Sigmoid colon (tissue), 7 donors: ENCODE data around the gene BACE1-AS. TPM values are rescaled to one million over a fixed set of nuclear protein-coding genes. Genes with fewer than 3 reads are reported as not detected.
"Not testable (repeated sequence)": the region's sequence is repeated elsewhere in the genome, so short reads cannot be mapped to it uniquely, and the experiment has no call there.

Experiments
- DNase-seq: peaks from one replicate; pipeline ENCODE4 v3.0.0-alpha.2; 2019
- H3K27ac ChIP-seq, 4 donors: fragments of 200-600 bp; sonication (generic); one replicate each; pipeline ENCODE4 v1.5.1; 2016 to 2019; ENCODE audit warnings: mild to moderate bottlenecking in 1 of 4
- H3K27me3 ChIP-seq, 3 donors: fragments of 200-600 bp; sonication (generic); one replicate each; pipeline ENCODE4 v1.5.1; 2019; ENCODE audit warnings: mild to moderate bottlenecking in 1 of 3
- H3K36me3 ChIP-seq, 4 donors: fragments of 200-600 bp; sonication (generic); one replicate each; pipeline ENCODE4 v1.5.1; 2016 to 2019
- H3K4me1 ChIP-seq, 4 donors: fragments of 200-600 bp; sonication (generic); one replicate each; pipeline ENCODE4 v1.5.1; 2017 to 2019
- H3K4me3 ChIP-seq, 4 donors: fragments of 200-600 bp; sonication (generic); one replicate each; pipeline ENCODE4 v1.5.1; 2017 to 2019; ENCODE audit warnings: mild to moderate bottlenecking in 2 of 4, moderate library complexity in 1 of 4
- H3K9me3 ChIP-seq, 4 donors: fragments of 200-600 bp in 3 of 4; sonication (generic) in 3 of 4; one replicate each; pipeline versions ENCODE4 v1.5.1 to v1.6.1; 2013 to 2019
- CTCF ChIP-seq, 4 experiments: fragments of 450-650 bp in 3 of 4; fragments of 200-600 bp in 1 of 4; IDR thresholded peaks; one replicate each; pipeline ENCODE4 v1.5.1; 2016 to 2019; ENCODE audit warnings: antibody characterized with exemption in 4 of 4, mild to moderate bottlenecking in 3 of 4, moderate library complexity in 2 of 4
- EP300 ChIP-seq, 4 donors: sonication (generic); formaldehyde crosslinking; IDR thresholded peaks; one replicate each; pipeline ENCODE4 v1.6.1; 2017; ENCODE audit warnings: antibody characterized with exemption in 4 of 4
- POLR2A ChIP-seq, 2 donors: fragments of 450-650 bp; IDR thresholded peaks; one replicate each; pipeline ENCODE4 v1.6.1; 2016; ENCODE audit warnings: antibody characterized with exemption in 2 of 2, mild to moderate bottlenecking in 2 of 2, moderate library complexity in 2 of 2
- POLR2AphosphoS5 ChIP-seq, 4 donors: sonication (generic); formaldehyde crosslinking; IDR thresholded peaks; one replicate each; pipeline ENCODE4 v1.6.1; 2017; ENCODE audit warnings: antibody characterized with exemption in 4 of 4
- WGBS, 2 donors: extraction: QIAGEN DNeasy Blood & Tissue Kit; methylation state at CpG; one replicate each; pipeline ENCODE4 v1.1.7; 2013; 5-methylcytosine and 5-hydroxymethylcytosine counted together
- intact Hi-C: fragments of 100-400 bp; cut with DNase I; formaldehyde crosslinking; loops from one replicate; pipeline ENCODE4 v1.15.1; 2023
- polyA plus RNA-seq, 3 donors: library from polyadenylated mRNA; stranded (reverse); fragments of 200-250 nt; gene quantifications; one replicate each; pipeline ENCODE4 v1.2.3, GENCODE V29; 2013
- total RNA-seq, 4 donors: library from RNA; depleted of rRNA; stranded (reverse); fragments of >200 nt; gene quantifications; one replicate each; pipeline ENCODE4 v1.1.0, GENCODE V29; 2016
- donor health status: healthy with polysubstance abuse.
- donor health status: Bipolar disorder and iron deficiency.
- donor health status: healthy.

The BACE1-AS gene
- total and polyA plus RNA-seq, 7 donors = 0.69 to 11.6 (median 5.6) TPM

DNA sequence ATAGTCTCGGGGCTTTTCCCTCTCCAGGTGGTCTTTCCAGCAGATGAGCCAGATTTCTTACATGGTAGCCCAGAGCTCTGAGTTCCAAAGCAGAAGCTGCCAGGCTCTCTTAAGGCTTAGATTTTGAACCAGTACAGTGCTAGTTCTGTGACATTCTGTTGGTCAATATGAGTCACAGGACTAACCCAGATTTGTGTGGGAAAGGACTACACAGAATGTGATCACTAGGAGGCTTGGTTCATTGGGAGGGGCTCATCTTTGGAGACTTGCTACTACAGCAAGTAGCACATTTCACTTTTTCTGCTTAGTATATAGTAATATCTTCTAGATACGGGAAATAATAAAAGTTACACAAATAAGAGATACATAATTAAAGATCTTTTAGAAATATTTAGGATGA lies 34.6 kb upstream of the BACE1-AS start:
- H3K9me3 ChIP-seq = no peaks in the 10 kb centered on the region
- no peak overlapping the region for H3K27ac ChIP-seq
- no peaks in the 10 kb centered on the region for H3K27me3 ChIP-seq
- TF ChIP-seq POLR2A (IDR thresholded peaks at IDR 0.05) (no peak), CTCF (IDR thresholded peaks at IDR 0.05) (no peak), POLR2AphosphoS5 (IDR thresholded peaks at IDR 0.05) (no peak), EP300 (IDR thresholded peaks at IDR 0.05) (no peak)
- 46 to 76% methylated on average over 2 of the region's 2 CpGs for WGBS, 2 donors
- DNase-seq = no peak
- H3K36me3 ChIP-seq = peaks cover 0 to 52% (median 11%) of the 10 kb centered on the region in 4 donors
- H3K4me3 ChIP-seq = no peak overlapping the region
- H3K4me1 ChIP-seq = no peaks in the 10 kb centered on the region
- intact Hi-C loops = no loop called here

DNA sequence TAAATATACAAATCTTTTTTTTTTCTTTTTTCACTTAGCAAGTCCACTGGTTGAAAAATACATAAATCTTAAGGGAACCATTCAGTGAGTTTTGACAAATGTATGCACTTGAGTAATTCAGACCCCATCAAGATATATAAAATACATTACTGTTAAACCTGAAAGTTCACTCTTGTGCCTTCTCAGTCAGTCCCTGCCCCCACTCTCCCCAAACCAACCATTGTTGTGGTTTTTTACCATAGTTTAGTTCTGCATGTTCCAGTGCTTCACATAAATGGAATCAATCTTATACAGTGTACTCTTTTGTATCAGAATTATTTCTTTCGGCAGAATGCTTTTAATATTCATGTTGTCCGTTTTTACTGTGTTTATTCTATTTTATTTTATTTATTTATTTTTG lies 32.6 kb upstream of the BACE1-AS start:
- H3K9me3 ChIP-seq = no peaks in the 10 kb centered on the region
- intact Hi-C loops = no loop called here
- TF ChIP-seq POLR2A (IDR thresholded peaks at IDR 0.05) = no peak
- no peak for TF ChIP-seq CTCF (IDR thresholded peaks at IDR 0.05)
- no peak for TF ChIP-seq POLR2AphosphoS5 (IDR thresholded peaks at IDR 0.05)
- TF ChIP-seq EP300 (IDR thresholded peaks at IDR 0.05) = no peak

GRCh38 chr11:117259417-117259816 lies 31.7 kb upstream of the BACE1-AS start:
- DNase-seq = no peak
- intact Hi-C loops = no loop called here
- no peaks in the 10 kb centered on the region for H3K9me3 ChIP-seq
- H3K27me3 ChIP-seq = no peaks in the 10 kb centered on the region
- WGBS, 2 donors = 76 to 78% methylated on average over 1 of the region's 1 CpG
- H3K4me3 ChIP-seq = no peak overlapping the region
- no peaks in the 10 kb centered on the region for H3K4me1 ChIP-seq
- no peak for TF ChIP-seq EP300 (IDR thresholded peaks at IDR 0.05)
- no peak for TF ChIP-seq CTCF (IDR thresholded peaks at IDR 0.05)
- TF ChIP-seq POLR2A (IDR thresholded peaks at IDR 0.05) = no peak
- TF ChIP-seq POLR2AphosphoS5 (IDR thresholded peaks at IDR 0.05) = no peak
- no peak overlapping the region for H3K27ac ChIP-seq
- peaks cover 0 to 53% (median 7%) of the 10 kb centered on the region in 4 donors for H3K36me3 ChIP-seq

More for the DNA sequence above, 32.6 kb upstream of the BACE1-AS start:
- Histone ChIP-seq H3K27me3 (no peaks in the 10 kb centered on the region), H3K4me3 (no peak overlapping the region), H3K27ac (no peak overlapping the region), H3K36me3 (peaks cover 0 to 55% (median 11%) of the 10 kb centered on the region in 4 donors), H3K4me1 (no peaks in the 10 kb centered on the region)
- no peak for DNase-seq
- WGBS, 2 donors = 85 to 88% methylated on average over 2 of the region's 2 CpGs

DNA sequence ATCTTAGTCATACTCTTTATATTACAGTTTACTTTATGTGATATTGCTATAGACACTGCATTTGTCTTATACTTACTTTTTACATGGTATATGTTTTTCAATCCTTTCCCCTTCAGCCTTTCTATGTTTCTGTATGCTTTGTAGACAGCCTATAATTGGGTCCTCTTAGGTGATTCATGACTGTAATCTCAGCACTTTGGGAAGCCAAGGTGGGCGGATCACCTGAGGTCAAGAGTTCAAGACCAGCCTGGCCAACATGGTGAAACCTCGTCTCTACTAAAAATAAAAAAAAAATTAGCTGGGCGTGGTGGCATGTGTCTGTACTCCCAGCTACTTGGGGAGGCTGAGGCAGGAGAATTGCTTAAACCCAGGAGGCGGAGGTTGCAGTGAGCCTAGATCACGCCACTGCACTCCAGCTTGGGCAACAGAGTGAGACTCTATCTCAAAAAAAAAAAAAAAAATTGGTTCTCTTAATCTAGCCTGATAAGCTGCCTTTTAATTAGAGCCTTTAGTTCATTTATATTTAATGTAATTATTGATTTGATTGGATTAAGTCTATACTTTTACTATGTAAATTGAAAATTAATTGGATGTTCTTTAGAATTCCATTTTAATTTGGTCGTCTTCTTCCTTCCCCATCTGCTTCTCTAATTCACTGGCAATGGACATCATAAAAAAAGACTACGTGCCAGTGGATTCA lies 26.4 kb upstream of the BACE1-AS start:
- H3K36me3 ChIP-seq = peaks cover 0 to 54% (median 11%) of the 10 kb centered on the region in 4 donors
- H3K27me3 ChIP-seq, H3K4me1 ChIP-seq, H3K9me3 ChIP-seq, H3K4me3 ChIP-seq, DNase-seq, intact Hi-C loops, H3K27ac ChIP-seq: not testable (repeated sequence)
- WGBS, 2 donors = 90 to 93% methylated on average over 7 of the region's 7 CpGs

- Histone ChIP-seq H3K27ac (no peak overlapping the region), H3K9me3 (no peaks in the 10 kb centered on the region), H3K4me1 (no peaks in the 10 kb centered on the region), H3K36me3 (peaks cover 0 to 53% (median 11%) of the 10 kb centered on the region in 4 donors), H3K4me3 (no peak overlapping the region), H3K27me3 (no peaks in the 10 kb centered on the region)
- intact Hi-C loops = no loop called here
- no peak for DNase-seq
- TF ChIP-seq POLR2A (IDR thresholded peaks at IDR 0.05) (no peak), EP300 (IDR thresholded peaks at IDR 0.05) (no peak), POLR2AphosphoS5 (IDR thresholded peaks at IDR 0.05) (no peak)
- 80 to 90% methylated on average over 2 of the region's 2 CpGs for WGBS, 2 donors
Observed at GRCh38 chr11:117265745-117266144, 25.4 kb upstream of the BACE1-AS start.

DNA sequence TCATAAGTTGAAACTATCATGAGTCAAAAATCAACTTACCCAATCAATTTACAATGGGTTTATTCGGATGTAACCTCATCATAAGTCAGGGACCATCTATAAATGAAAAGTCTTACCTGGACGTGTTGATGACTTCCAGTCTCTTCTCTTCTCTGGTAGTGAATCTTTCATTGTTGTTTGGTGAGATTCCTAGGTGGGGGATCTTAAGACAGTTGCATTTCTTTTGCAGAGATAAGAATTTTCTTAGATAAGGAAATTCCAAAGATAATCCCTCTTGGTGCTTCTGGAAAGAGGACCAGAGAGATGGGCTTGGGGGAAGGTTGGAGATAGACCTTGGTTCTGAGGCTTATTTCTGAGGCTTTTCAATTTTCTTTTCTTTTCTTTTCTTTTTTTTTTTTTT lies 21.3 kb upstream of the BACE1-AS start:
- DNase-seq = no peak
- Histone ChIP-seq H3K36me3 (peaks cover 0 to 41% (median 5%) of the 10 kb centered on the region in 4 donors), H3K9me3 (no peaks in the 10 kb centered on the region), H3K4me3 (no peak overlapping the region), H3K4me1 (no peaks in the 10 kb centered on the region), H3K27ac (no peak overlapping the region), H3K27me3 (no peaks in the 10 kb centered on the region)
- intact Hi-C loops = no loop called here
- WGBS, 2 donors = 94 to 96% methylated on average over 2 of the region's 2 CpGs
- TF ChIP-seq CTCF (IDR thresholded peaks at IDR 0.05) = no peak
- TF ChIP-seq POLR2A (IDR thresholded peaks at IDR 0.05) = no peak
- no peak for TF ChIP-seq EP300 (IDR thresholded peaks at IDR 0.05)
- no peak for TF ChIP-seq POLR2AphosphoS5 (IDR thresholded peaks at IDR 0.05)
